Spleen (tissue), 11 donors: ENCODE measurements around the gene FCRL3. TPM values are rescaled to one million over a fixed set of nuclear protein-coding genes. Genes with fewer than 3 reads are reported as not detected.

ENCODE experiments used
- DNase-seq: peaks from one replicate; pipeline ENCODE4 v3.0.0-alpha.2; 2020
- H3K27ac ChIP-seq, 8 donors: fragments of 200-600 bp; sonication (generic) in 7 of 8; 1 replicate in 4 of 8; 2 replicates in 4 of 8; pipeline versions ENCODE4 v1.5.0 to v1.8.0; 2016 to 2021; ENCODE audit warnings: inconsistent platforms in 4 of 8, mild to moderate bottlenecking in 4 of 8, moderate library complexity in 1 of 8
- H3K27me3 ChIP-seq, 7 donors: fragments of 200-600 bp; sonication (generic) in 6 of 7; replicated peaks in 1 of 7; 1 replicate in 4 of 7; 2 replicates in 3 of 7; pipeline versions ENCODE4 v1.5.0 to v1.8.0; 2016 to 2021; ENCODE audit warnings: inconsistent platforms in 3 of 7, mild to moderate bottlenecking in 1 of 7
- H3K36me3 ChIP-seq, 6 donors: fragments of 200-600 bp; sonication (generic) in 5 of 6; 1 replicate in 4 of 6; 2 replicates in 2 of 6; pipeline versions ENCODE4 v1.5.0 to v1.8.0; 2016 to 2021; ENCODE audit warnings: inconsistent platforms in 2 of 6
- H3K4me1 ChIP-seq, 6 donors: fragments of 200-600 bp; sonication (generic) in 5 of 6; 1 replicate in 3 of 6; 2 replicates in 3 of 6; pipeline versions ENCODE4 v1.5.0 to v1.8.0; 2016 to 2021; ENCODE audit warnings: inconsistent platforms in 3 of 6
- H3K4me3 ChIP-seq, 8 donors: fragments of 200-600 bp; sonication (generic) in 7 of 8; 1 replicate in 4 of 8; 2 replicates in 4 of 8; pipeline versions ENCODE4 v1.5.0 to v1.8.0; 2016 to 2021; ENCODE audit warnings: inconsistent platforms in 4 of 8, mild to moderate bottlenecking in 4 of 8, moderate library complexity in 2 of 8
- H3K9me3 ChIP-seq, 8 donors: fragments of 200-600 bp; sonication (generic) in 7 of 8; 1 replicate in 4 of 8; 2 replicates in 4 of 8; pipeline versions ENCODE4 v1.5.0 to v1.8.0; 2016 to 2021; ENCODE audit warnings: inconsistent platforms in 4 of 8
- CTCF ChIP-seq, 11 experiments: fragments of 200-600 bp in 7 of 11; fragments of 450-650 bp in 4 of 11; sonication (generic) in 4 of 11; IDR thresholded peaks in 8 of 11; conservative IDR thresholded peaks in 3 of 11; 1 replicate in 7 of 11; 2 replicates in 4 of 11; pipeline versions ENCODE4 v1.4.0 to v1.8.0; 2016 to 2021; ENCODE audit warnings: antibody characterized with exemption in 11 of 11, inconsistent platforms in 4 of 11, mild to moderate bottlenecking in 1 of 11
- POLR2A ChIP-seq, 3 donors: fragments of 450-650 bp; IDR thresholded peaks; one replicate each; pipeline ENCODE4 v1.5.1; 2017; ENCODE audit warnings: antibody characterized with exemption in 3 of 3, mild to moderate bottlenecking in 1 of 3
- POLR2AphosphoS5 ChIP-seq, 3 donors: sonication (generic); formaldehyde crosslinking; IDR thresholded peaks; one replicate each; pipeline ENCODE4 v1.5.1; 2017; ENCODE audit warnings: antibody characterized with exemption in 3 of 3
- WGBS, 5 donors: extraction: QIAGEN DNeasy Blood & Tissue Kit in 3 of 5; methylation state at CpG; one replicate each; pipeline versions ENCODE4 v1.1.5 to v1.1.7; 2013 to 2018; 5-methylcytosine and 5-hydroxymethylcytosine counted together
- intact Hi-C: fragments of 100-400 bp; cut with DNase I; formaldehyde crosslinking; loops from one replicate; pipeline ENCODE4 v1.15.0; 2023; ENCODE audit warnings: low total_unique reads
- polyA plus RNA-seq, 3 donors: library from polyadenylated mRNA; stranded (reverse); fragments of 200-250 nt; gene quantifications; one replicate each; pipeline ENCODE4 v1.2.1, GENCODE V29; 2013
- total RNA-seq, 7 donors: library from RNA; depleted of rRNA in 3 of 7; stranded (reverse); fragments of >200 nt in 3 of 7; fragmentation: NEBNext Ultra II Directional in 4 of 7; extraction: Animal tissue kit (Norgen Biotek cat#: 25700) in 4 of 7; gene quantifications; one replicate each; pipeline versions ENCODE4 v1.1.0 to v1.2.1, GENCODE V29; 2016 to 2021
- donor health status: healthy with polysubstance abuse.
- donor health status: DM: no; HTN: no; CAD: no; lungs with moderate emphysema.
- donor health status: DM: no; HTN: no; CAD: no.
- donor health status: Bipolar disorder and iron deficiency.
- donor health status: healthy.
- donor health status: DM: no; HTN: no; CAD: no.
- donor health status: DM: yes; HTN: yes; CAD: no.

The FCRL3 gene
- total and polyA plus RNA-seq, 10 donors = 24.0 to 110 (median 55.8) TPM

GRCh38 chr1:157734321-157734720 lies 33.8 kb upstream of the FCRL3 start:
- no peak for DNase-seq
- Histone ChIP-seq H3K4me1 (peaks cover 0 to 28% (median 10%) of the 10 kb centered on the region in 6 donors), H3K4me3 (no peak overlapping the region), H3K36me3 (no peaks in the 10 kb centered on the region), H3K27me3 (no peaks in the 10 kb centered on the region), H3K9me3 (peaks cover 0 to 4% (median 0%) of the 10 kb centered on the region in 8 donors), H3K27ac (peak overlapping the region; percentile 15 to 75 (median 50))
- 30 to 57% (median 52%) methylated on average over 1 of the region's 1 CpG for WGBS, 5 donors
- no peak for TF ChIP-seq POLR2AphosphoS5 (IDR thresholded peaks at IDR 0.05)
- intact Hi-C loops = no loop called here

- intact Hi-C loops = no loop called here
- Histone ChIP-seq H3K36me3 (no peaks in the 10 kb centered on the region), H3K4me1 (peaks cover 0 to 36% (median 10%) of the 10 kb centered on the region in 6 donors), H3K4me3 (no peak overlapping the region), H3K27ac (peak overlapping the region in 2 of 8 donors; percentile 42 to 57), H3K9me3 (peaks cover 0 to 2% (median 0%) of the 10 kb centered on the region in 8 donors), H3K27me3 (no peaks in the 10 kb centered on the region)
- no peak for TF ChIP-seq POLR2AphosphoS5 (IDR thresholded peaks at IDR 0.05)
- DNase-seq = no peak
- 60 to 72% (median 62%) methylated on average over 3 of the region's 3 CpGs for WGBS, 5 donors
Measured at GRCh38 chr1:157732755-157733154, 32.2 kb upstream of the FCRL3 start.

GRCh38 chr1:157725221-157725577 lies 24.6 kb upstream of the FCRL3 start:
- 18 to 37% (median 22%) methylated on average over 2 of the region's 2 CpGs for WGBS, 5 donors
- no peaks in the 10 kb centered on the region for H3K27me3 ChIP-seq
- no peaks in the 10 kb centered on the region for H3K36me3 ChIP-seq
- intact Hi-C loops = no loop called here
- H3K4me3 ChIP-seq = no peak overlapping the region
- H3K4me1 ChIP-seq = peaks cover 8 to 62% (median 30%) of the 10 kb centered on the region in 6 donors
- peak overlapping the region; percentile 36 to 86 (median 74) for H3K27ac ChIP-seq
- peaks cover 0 to 24% (median 21%) of the 10 kb centered on the region in 8 donors for H3K9me3 ChIP-seq
- DNase-seq = no peak
- no peak for TF ChIP-seq CTCF (IDR thresholded peaks at IDR 0.05 in 8 of 11, conservative IDR thresholded peaks at IDR 0.05 in 3 of 11)
- TF ChIP-seq POLR2A (IDR thresholded peaks at IDR 0.05) = no peak
- no peak for TF ChIP-seq POLR2AphosphoS5 (IDR thresholded peaks at IDR 0.05)

- peaks cover 0 to 24% (median 21%) of the 10 kb centered on the region in 8 donors for H3K9me3 ChIP-seq
- peak overlapping the region in 7 of 8 donors; percentile 65 to 80 (median 74) for H3K27ac ChIP-seq
- no peak overlapping the region for H3K4me3 ChIP-seq
- intact Hi-C loops = no loop called here
- WGBS, 5 donors = 76 to 93% (median 80%) methylated on average over 2 of the region's 2 CpGs
- TF ChIP-seq CTCF (IDR thresholded peaks at IDR 0.05 in 8 of 11, conservative IDR thresholded peaks at IDR 0.05 in 3 of 11) = no peak
- no peaks in the 10 kb centered on the region for H3K36me3 ChIP-seq
- H3K4me1 ChIP-seq = peaks cover 8 to 62% (median 30%) of the 10 kb centered on the region in 6 donors
- no peaks in the 10 kb centered on the region for H3K27me3 ChIP-seq
- no peak for DNase-seq
Measured at GRCh38 chr1:157724537-157725220, 24.1 kb upstream of the FCRL3 start.

GRCh38 chr1:157723157-157723556 lies 22.6 kb upstream of the FCRL3 start:
- Histone ChIP-seq H3K27ac (peak overlapping the region in 6 of 8 donors; percentile 72 to 80 (median 74)), H3K4me3 (no peak overlapping the region), H3K36me3 (no peaks in the 10 kb centered on the region), H3K9me3 (peaks cover 0 to 24% (median 21%) of the 10 kb centered on the region in 8 donors), H3K4me1 (peaks cover 8 to 58% (median 30%) of the 10 kb centered on the region in 6 donors), H3K27me3 (no peaks in the 10 kb centered on the region)
- 65 to 81% (median 78%) methylated on average over 2 of the region's 2 CpGs for WGBS, 5 donors
- TF ChIP-seq POLR2A (IDR thresholded peaks at IDR 0.05) (no peak), POLR2AphosphoS5 (IDR thresholded peaks at IDR 0.05) (no peak), CTCF (IDR thresholded peaks at IDR 0.05 in 8 of 11, conservative IDR thresholded peaks at IDR 0.05 in 3 of 11) (no peak)
- DNase-seq = no peak
- intact Hi-C loops = no loop called here
